HFF-Myc (cell line): Measurements from ENCODE around the gene DNAI7.

ENCODE experiments used
- DNase-seq: peaks from one replicate; pipeline ENCODE4 v3.0.0-alpha.2; 2011; ENCODE audit warnings: low read depth; ENCODE audit errors: extremely low read depth
- H3K4me3 ChIP-seq: replicated peaks from 2 replicates; pipeline ENCODE4 v1.5.1; 2011; ENCODE audit warnings: low read depth, mild to moderate bottlenecking, control low read depth, low read length
- TF ChIP-seq, protein P1 (sequence below): IDR thresholded peaks from 2 replicates; pipeline ENCODE4 v1.5.1; 2012; ENCODE audit warnings: mild to moderate bottlenecking, low read depth, low read length, control low read depth; ENCODE audit errors: missing control alignments

Gene DNAI7

DNA sequence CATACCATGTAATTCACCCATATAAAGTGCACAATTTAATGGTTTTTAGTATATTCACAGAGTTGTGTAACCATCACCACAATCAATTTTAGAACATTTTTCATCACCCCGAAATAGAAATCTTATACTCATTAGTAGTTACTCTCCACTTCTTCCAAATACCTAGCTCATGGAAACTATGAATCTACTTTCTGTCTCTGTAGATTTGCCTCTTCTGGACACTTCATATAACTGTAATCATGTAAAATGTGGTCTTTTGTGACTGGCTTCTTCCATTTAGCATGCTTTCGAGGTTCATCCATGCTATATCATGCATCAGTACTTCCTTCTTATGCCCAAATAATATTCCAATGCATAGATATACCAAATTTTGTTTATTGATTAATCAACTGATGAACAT is 10.8 kb downstream of the DNAI7 start:
- no peak for DNase-seq
- no peak overlapping the region for H3K4me3 ChIP-seq
- TF ChIP-seq, protein P1, sequence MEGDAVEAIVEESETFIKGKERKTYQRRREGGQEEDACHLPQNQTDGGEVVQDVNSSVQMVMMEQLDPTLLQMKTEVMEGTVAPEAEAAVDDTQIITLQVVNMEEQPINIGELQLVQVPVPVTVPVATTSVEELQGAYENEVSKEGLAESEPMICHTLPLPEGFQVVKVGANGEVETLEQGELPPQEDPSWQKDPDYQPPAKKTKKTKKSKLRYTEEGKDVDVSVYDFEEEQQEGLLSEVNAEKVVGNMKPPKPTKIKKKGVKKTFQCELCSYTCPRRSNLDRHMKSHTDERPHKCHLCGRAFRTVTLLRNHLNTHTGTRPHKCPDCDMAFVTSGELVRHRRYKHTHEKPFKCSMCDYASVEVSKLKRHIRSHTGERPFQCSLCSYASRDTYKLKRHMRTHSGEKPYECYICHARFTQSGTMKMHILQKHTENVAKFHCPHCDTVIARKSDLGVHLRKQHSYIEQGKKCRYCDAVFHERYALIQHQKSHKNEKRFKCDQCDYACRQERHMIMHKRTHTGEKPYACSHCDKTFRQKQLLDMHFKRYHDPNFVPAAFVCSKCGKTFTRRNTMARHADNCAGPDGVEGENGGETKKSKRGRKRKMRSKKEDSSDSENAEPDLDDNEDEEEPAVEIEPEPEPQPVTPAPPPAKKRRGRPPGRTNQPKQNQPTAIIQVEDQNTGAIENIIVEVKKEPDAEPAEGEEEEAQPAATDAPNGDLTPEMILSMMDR: no peak

- TF ChIP-seq, protein P1: no peak
- no peak overlapping the region for H3K4me3 ChIP-seq
- no peak for DNase-seq
These were observed 12.2 kb downstream of the DNAI7 start for GRCh38 chr12:25182765-25183164.

GRCh38 chr12:25162866-25163265 is 32.1 kb downstream of the DNAI7 start:
- TF ChIP-seq, protein P1: no peak
- no peak for DNase-seq
- no peak overlapping the region for H3K4me3 ChIP-seq

DNA sequence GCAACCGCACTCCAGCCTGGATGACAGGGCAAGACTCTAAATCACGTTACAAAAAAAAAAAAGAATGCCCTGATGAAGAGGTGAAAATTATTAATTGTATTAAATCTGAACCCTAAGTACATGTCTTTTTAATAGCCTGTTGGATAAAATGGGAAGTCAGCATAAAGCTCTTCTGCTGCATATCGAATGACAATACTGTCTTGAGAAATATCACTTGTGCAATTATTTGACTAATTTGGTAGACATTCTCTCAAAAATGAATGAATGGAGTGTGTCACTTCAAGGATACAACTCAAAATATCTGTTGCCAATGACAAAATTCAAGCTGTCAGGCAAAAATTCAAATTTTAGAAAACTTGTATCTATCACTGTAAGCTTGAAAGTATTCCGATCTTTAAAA is 38.9 kb downstream of the DNAI7 start:
- no peak overlapping the region for H3K4me3 ChIP-seq
- TF ChIP-seq, protein P1: no peak
- DNase-seq: no peak

DNA sequence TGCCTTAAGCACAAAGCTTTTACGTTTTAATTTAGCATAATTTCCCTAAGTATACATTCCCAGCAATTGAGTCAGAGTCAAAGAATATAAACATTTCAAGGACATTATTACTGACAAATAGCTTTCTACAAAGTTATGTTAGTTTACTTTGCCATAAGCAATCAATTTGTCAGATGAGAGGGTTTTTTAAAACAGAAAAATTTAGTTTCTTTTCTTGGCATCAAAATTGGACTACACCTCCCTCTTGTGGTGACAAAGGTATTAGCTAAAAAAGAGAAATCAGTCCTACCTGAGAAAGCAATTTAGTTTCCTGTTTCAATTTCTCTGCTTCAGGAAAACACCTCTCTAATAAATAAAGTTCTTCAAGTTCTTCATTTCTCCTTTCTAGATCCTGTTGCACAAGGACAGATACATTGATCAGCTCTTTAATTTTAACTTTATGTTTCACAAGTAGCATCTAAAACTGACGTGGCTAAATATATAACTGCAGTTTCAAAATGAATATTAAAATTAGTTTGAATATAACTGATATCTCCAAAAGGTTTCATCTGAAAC is 39.9 kb downstream of the DNAI7 start:
- TF ChIP-seq, protein P1: peak; percentile 57
- no peak overlapping the region for H3K4me3 ChIP-seq
- DNase-seq: peak; percentile 20

DNA sequence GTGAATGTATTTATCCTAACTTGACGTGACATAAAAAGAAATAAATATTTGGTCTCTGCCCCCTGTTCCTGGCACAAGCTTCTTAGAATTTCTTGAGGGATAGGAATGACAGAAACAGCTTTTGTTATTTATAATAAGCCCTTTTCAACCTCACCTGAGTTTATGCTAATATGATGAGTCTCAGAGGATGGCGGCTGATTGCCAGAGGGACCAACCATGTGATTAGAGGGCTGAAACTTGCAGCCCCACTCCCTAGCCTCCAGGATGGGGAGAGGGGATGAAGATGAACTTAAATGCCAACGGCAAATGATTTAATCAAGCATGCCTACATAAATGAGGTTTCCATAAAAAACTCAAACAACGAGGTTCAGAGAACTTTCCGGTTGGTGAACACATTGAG is 42.9 kb downstream of the DNAI7 start:
- no peak overlapping the region for H3K4me3 ChIP-seq

More for the DNA sequence above, 42.9 kb downstream of the DNAI7 start:
- DNase-seq: no peak
- TF ChIP-seq, protein P1: no peak
